CD4-positive, alpha-beta T cell treated with Interleukin-2 at 100 ng/mL for 4 hours (primary cell): ENCODE data around the gene RNU1-1.
A peak's percentile ranks its signal among the peaks of the same experiment; 100 is the strongest.
"Not testable (repeated sequence)": the region's sequence is repeated elsewhere in the genome, so short reads cannot be mapped to it uniquely, and the experiment has no call there.

Experiments
- DNase-seq: peaks from one replicate; pipeline ENCODE4 v3.0.0-alpha.2; 2020; ENCODE audit warnings: low spot score

The RNU1-1 gene

GRCh38 chr1:16514107-16515055 is at the start of gene RNU1-1:
Gene RNU1-1, minus strand, starts transcription at chr1:16514285.
- peak; percentile 69 for DNase-seq

- DNase-seq = not testable (repeated sequence)
These were observed 47.0 kb upstream of the RNU1-1 start for GRCh38 chr1:16561035-16561434.

GRCh38 chr1:16560498-16560897 is 46.4 kb upstream of the RNU1-1 start:
- not testable (repeated sequence) for DNase-seq

GRCh38 chr1:16559688-16560087 is 45.6 kb upstream of the RNU1-1 start:
- not testable (repeated sequence) for DNase-seq

- DNase-seq = not testable (repeated sequence)
These were observed 42.9 kb upstream of the RNU1-1 start for GRCh38 chr1:16557034-16557433.

- not testable (repeated sequence) for DNase-seq
These were observed 39.2 kb upstream of the RNU1-1 start for GRCh38 chr1:16553244-16553643.

GRCh38 chr1:16550212-16550918 is 36.3 kb upstream of the RNU1-1 start:
- not testable (repeated sequence) for DNase-seq

GRCh38 chr1:16549545-16549944 is 35.5 kb upstream of the RNU1-1 start:
- not testable (repeated sequence) for DNase-seq

- not testable (repeated sequence) for DNase-seq
These were observed 33.6 kb upstream of the RNU1-1 start for GRCh38 chr1:16547502-16548241.

GRCh38 chr1:16545682-16546095 is 31.6 kb upstream of the RNU1-1 start:
- not testable (repeated sequence) for DNase-seq

GRCh38 chr1:16540421-16540893 is 26.4 kb upstream of the RNU1-1 start:
- not testable (repeated sequence) for DNase-seq

GRCh38 chr1:16537528-16537927 is 23.4 kb upstream of the RNU1-1 start:
- not testable (repeated sequence) for DNase-seq

GRCh38 chr1:16536796-16537195 is 22.7 kb upstream of the RNU1-1 start:
- not testable (repeated sequence) for DNase-seq

GRCh38 chr1:16535898-16536297 is 21.8 kb upstream of the RNU1-1 start:
- DNase-seq = not testable (repeated sequence)

GRCh38 chr1:16535487-16535886 is 21.4 kb upstream of the RNU1-1 start:
- DNase-seq = not testable (repeated sequence)

- peak; percentile 14 for DNase-seq
These were observed 20.9 kb upstream of the RNU1-1 start for GRCh38 chr1:16534829-16535456.

GRCh38 chr1:16534239-16534828 is 20.2 kb upstream of the RNU1-1 start:
- DNase-seq = not testable (repeated sequence)

- DNase-seq = not testable (repeated sequence)
These were observed 18.3 kb upstream of the RNU1-1 start for GRCh38 chr1:16532235-16532991.

- DNase-seq = not testable (repeated sequence)
These were observed 14.3 kb upstream of the RNU1-1 start for GRCh38 chr1:16528338-16528737.

- DNase-seq = not testable (repeated sequence)
These were observed 11.7 kb upstream of the RNU1-1 start for GRCh38 chr1:16525769-16526168.
